Mesendoderm (in vitro differentiated cells): ENCODE results near the gene PPP2R3B.

Source experiments
- DNase-seq: peaks from one replicate; pipeline ENCODE4 v3.0.0; 2013
- H2AK5ac ChIP-seq: 2 replicates; pipeline ENCODE4 v1.6.1; 2013; ENCODE audit warnings: low read length, inconsistent platforms
- H2BK120ac ChIP-seq: 2 replicates; pipeline ENCODE4 v1.6.1; 2013; ENCODE audit warnings: low read depth, mild to moderate bottlenecking, low read length, moderate library complexity, mixed read lengths
- H2BK15ac ChIP-seq: replicated peaks from 2 replicates; pipeline ENCODE4 v1.6.1; 2013; ENCODE audit warnings: low read depth, mild to moderate bottlenecking, moderate library complexity
- H2BK5ac ChIP-seq: 2 replicates; pipeline ENCODE4 v1.6.1; 2013; ENCODE audit warnings: low read length, inconsistent platforms
- H3K18ac ChIP-seq: 2 replicates; pipeline ENCODE4 v1.6.1; 2013; ENCODE audit warnings: mild to moderate bottlenecking, low read length, mixed read lengths
- H3K23ac ChIP-seq: one replicate; pipeline ENCODE4 v1.6.1; 2013; ENCODE audit warnings: low read length
- H3K27ac ChIP-seq: 2 replicates; pipeline ENCODE4 v1.5.1; 2013; ENCODE audit warnings: low read depth, mild to moderate bottlenecking, inconsistent platforms, low read length, moderate library complexity
- H3K27me3 ChIP-seq: 2 replicates; pipeline ENCODE4 v1.6.1; 2013; ENCODE audit warnings: low read length, control low read depth, mild to moderate bottlenecking, inconsistent platforms; ENCODE audit not compliant: insufficient read depth, poor library complexity
- H3K36me3 ChIP-seq: 2 replicates; pipeline ENCODE4 v1.6.1; 2013; ENCODE audit warnings: low read length, inconsistent platforms; ENCODE audit not compliant: control insufficient read depth, insufficient read depth
- H3K4ac ChIP-seq: one replicate; pipeline ENCODE4 v1.6.1; 2013; ENCODE audit warnings: low read depth, mild to moderate bottlenecking, low read length, moderate library complexity
- H3K4me1 ChIP-seq: 2 replicates; pipeline ENCODE4 v1.6.1; 2013; ENCODE audit warnings: low read depth, low read length, inconsistent platforms; ENCODE audit not compliant: control insufficient read depth
- H3K4me2 ChIP-seq: 2 replicates; pipeline ENCODE4 v1.6.1; 2013; ENCODE audit warnings: low read length
- H3K4me3 ChIP-seq: 2 replicates; pipeline ENCODE4 v1.5.1; 2013; ENCODE audit warnings: mild to moderate bottlenecking, low read length
- H3K56ac ChIP-seq: one replicate; pipeline ENCODE4 v1.6.1; 2013; ENCODE audit warnings: low read length
- H3K79me1 ChIP-seq: 2 replicates; pipeline ENCODE4 v1.6.1; 2013; ENCODE audit warnings: low read length, inconsistent platforms
- H3K79me2 ChIP-seq: 2 replicates; pipeline ENCODE4 v1.6.1; 2013; ENCODE audit warnings: mild to moderate bottlenecking, low read length; ENCODE audit not compliant: control insufficient read depth, insufficient read depth
- H3K9ac ChIP-seq: 2 replicates; pipeline ENCODE4 v1.6.1; 2013; ENCODE audit warnings: low read length, inconsistent platforms
- H4K5ac ChIP-seq: one replicate; pipeline ENCODE4 v1.6.1; 2013; ENCODE audit warnings: low read length
- H4K8ac ChIP-seq: one replicate; pipeline ENCODE4 v1.6.1; 2013; ENCODE audit warnings: low read depth, mild to moderate bottlenecking, control low read depth, low read length, moderate library complexity
- WGBS: extraction: QIAGEN DNeasy Blood & Tissue Kit; methylation state at CpG from one replicate; pipeline ENCODE4 v1.1.7; 2013; ENCODE audit warnings: low lambda C conversion rate, missing lambda C conversion rate; ENCODE audit not compliant: insufficient coverage; ENCODE audit errors: extremely low coverage; 5-methylcytosine and 5-hydroxymethylcytosine counted together

PPP2R3B gene

DNA sequence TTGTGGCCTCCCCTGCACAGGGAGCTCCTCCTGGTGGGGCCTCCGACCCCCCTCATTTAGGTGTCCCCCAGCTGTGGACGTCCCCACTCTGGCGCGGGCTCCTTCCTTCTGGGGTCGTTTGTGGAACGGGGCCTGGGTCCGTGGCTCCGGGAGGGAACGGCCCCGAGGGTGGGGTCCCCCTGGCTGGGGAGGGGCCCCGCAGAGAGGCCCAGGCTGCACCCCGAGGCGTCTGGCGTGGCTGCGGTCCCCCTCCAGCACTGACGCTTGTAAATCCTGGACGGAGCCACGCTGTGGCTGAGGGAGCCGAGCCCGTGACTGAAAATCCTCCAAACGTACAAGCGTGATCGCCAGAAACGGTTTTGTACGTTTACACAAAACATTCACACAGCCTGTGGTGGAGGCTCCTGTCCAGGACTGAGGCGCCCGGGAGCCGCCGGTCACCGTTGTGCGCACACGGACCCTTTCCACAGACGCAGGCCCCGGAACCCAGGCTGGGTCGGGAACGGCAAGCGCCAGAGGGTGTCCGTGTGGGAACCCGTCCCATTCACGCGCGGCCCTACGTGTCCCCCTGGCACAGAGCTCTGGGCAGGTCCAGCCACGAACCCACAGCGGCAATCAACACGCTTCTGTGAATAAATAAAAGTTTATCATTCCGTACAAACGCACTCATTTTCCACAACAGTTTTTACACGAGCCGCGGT, 52.9 kb downstream of the PPP2R3B start:
- no peaks in the 10 kb centered on the region for H3K79me1 ChIP-seq
- no peak for DNase-seq

DNA sequence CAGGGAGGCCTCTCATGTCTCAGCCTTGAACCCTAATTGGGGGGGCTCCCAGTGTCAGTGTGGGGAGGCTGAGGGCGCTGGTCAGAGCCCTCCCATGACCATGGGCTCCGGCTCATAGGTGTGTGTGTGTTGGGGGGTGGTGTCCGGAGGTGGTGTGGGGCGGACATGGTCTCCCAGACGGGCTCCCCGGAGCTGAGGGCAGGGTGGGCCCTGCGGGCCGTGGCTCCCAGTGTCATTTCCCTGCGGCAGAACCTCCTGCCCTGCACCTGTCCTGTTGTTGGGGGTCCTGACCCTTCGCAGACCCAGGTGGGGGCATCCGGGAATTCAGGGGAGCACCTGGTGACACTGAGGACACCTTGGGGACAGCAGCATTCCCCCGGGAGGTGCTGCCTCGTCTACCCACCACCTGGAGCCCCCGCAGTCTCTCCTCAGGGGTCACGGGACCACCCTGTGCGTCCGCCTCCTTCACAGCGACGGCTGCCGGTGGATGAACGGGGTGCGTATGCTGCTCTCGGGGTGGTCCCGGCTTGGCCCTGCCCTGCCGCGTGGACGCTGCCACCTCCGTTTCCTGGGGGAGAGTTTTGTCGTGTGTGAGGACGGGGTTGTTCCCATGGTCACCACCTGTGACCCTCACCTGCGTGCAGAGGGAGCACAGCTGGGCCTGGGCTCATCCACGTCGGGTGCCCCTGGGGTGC, 53.6 kb downstream of the PPP2R3B start:
- WGBS: no CpG with 5 or more reads among the region's 33 CpGs
- no peak overlapping the region for H2BK15ac ChIP-seq
- no peak overlapping the region for H2AK5ac ChIP-seq
- DNase-seq: no peak
- no peaks in the 10 kb centered on the region for H3K79me1 ChIP-seq
- H3K9ac ChIP-seq: no peak overlapping the region
- no peak overlapping the region for H2BK5ac ChIP-seq
- H3K79me2 ChIP-seq: no peaks in the 10 kb centered on the region
- no peak overlapping the region for H3K23ac ChIP-seq
- no peak overlapping the region for H3K56ac ChIP-seq
- H3K4me2 ChIP-seq: no peak overlapping the region
- no peaks in the 10 kb centered on the region for H3K27me3 ChIP-seq
- no peaks in the 10 kb centered on the region for H3K4me1 ChIP-seq
- H4K5ac ChIP-seq: no peak overlapping the region
- no peak overlapping the region for H3K27ac ChIP-seq
- H3K36me3 ChIP-seq: peaks cover 1% of the 10 kb centered on the region
- no peak overlapping the region for H3K18ac ChIP-seq
- H3K4ac ChIP-seq: no peak overlapping the region
- H2BK120ac ChIP-seq: no peak overlapping the region
- no peak overlapping the region for H3K4me3 ChIP-seq
- H4K8ac ChIP-seq: no peak overlapping the region

More for the DNA sequence above, 52.9 kb downstream of the PPP2R3B start:
- Histone ChIP-seq H4K8ac (no peak overlapping the region), H3K4ac (no peak overlapping the region), H3K79me2 (no peaks in the 10 kb centered on the region), H4K5ac (no peak overlapping the region), H3K4me1 (no peaks in the 10 kb centered on the region), H3K4me3 (no peak overlapping the region), H3K9ac (no peak overlapping the region), H3K27ac (no peak overlapping the region), H3K36me3 (peaks cover 1% of the 10 kb centered on the region), H3K56ac (no peak overlapping the region), H2BK15ac (no peak overlapping the region), H3K23ac (no peak overlapping the region), H3K18ac (no peak overlapping the region), H3K4me2 (no peak overlapping the region), H3K27me3 (no peaks in the 10 kb centered on the region), H2AK5ac (no peak overlapping the region), H2BK5ac (no peak overlapping the region), H2BK120ac (no peak overlapping the region)
- no CpG with 5 or more reads among the region's 51 CpGs for WGBS

DNA sequence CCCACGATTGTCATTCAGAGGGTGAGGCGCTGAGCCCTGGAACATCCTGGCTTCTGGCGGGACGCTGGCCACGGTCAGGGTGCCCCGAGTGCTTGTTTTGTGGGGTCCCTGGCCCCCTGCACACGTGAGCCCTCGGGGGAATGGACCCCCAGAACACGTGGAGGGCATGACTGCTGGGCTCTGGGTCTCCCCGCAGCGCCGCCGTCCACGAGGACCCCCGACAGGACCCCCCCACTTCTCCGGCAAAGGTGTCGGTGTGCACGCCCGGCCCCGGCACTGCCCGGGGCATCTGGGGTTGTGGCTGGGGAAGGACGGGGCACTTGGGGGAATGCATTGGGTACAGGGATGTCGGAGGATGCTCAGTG, 54.2 kb downstream of the PPP2R3B start:
- Histone ChIP-seq H3K79me1 (no peaks in the 10 kb centered on the region), H3K9ac (no peak overlapping the region), H2BK5ac (no peak overlapping the region), H3K23ac (no peak overlapping the region), H2BK120ac (no peak overlapping the region), H2BK15ac (no peak overlapping the region), H3K27ac (no peak overlapping the region), H4K5ac (no peak overlapping the region), H3K56ac (no peak overlapping the region), H3K4me1 (no peaks in the 10 kb centered on the region), H3K79me2 (no peaks in the 10 kb centered on the region), H3K36me3 (peaks cover 1% of the 10 kb centered on the region), H4K8ac (no peak overlapping the region), H3K27me3 (no peaks in the 10 kb centered on the region), H3K18ac (no peak overlapping the region), H3K4ac (no peak overlapping the region), H3K4me3 (no peak overlapping the region), H2AK5ac (no peak overlapping the region), H3K4me2 (no peak overlapping the region)
- DNase-seq: no peak
- WGBS: no CpG with 5 or more reads among the region's 23 CpGs

DNA sequence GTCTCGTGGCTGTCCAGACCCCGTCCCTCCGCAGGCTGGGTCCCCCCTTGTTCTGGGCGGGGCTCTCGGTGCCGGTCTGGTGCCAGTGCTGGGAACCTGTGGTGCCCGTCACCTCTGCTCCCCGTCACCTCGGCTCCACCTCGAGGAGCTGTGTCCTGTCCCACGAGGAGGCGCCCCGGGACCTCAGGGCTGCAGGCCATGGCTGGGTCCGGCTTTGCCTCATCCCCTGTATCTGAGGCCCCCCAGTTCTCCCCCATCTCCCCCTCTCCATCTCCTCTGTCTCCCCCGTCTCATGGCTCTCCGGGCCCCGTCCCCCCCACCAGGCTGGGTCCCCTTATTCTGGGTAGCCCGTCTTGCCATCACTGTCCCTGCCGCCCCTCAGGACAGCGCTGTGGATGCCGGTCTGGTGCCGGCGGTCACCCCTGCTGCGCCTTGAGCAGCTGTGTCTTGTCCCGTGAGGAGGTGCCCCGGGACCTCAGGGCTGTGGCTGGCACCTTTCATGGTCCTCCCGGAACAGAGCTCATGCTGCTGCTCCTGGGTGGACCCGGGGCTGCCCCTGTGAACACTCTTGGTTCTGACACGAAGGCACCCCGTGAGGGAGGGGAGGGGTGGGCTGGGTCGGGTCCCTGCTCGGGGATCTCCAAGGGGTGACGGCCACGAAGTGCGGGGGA, 54.7 kb downstream of the PPP2R3B start:
- no peak overlapping the region for H3K4ac ChIP-seq
- H4K8ac ChIP-seq: no peak overlapping the region
- no peaks in the 10 kb centered on the region for H3K27me3 ChIP-seq
- peak overlapping the region; percentile 70 for H3K56ac ChIP-seq
- H3K23ac ChIP-seq: no peak overlapping the region
- no CpG with 5 or more reads among the region's 35 CpGs for WGBS
- H3K4me1 ChIP-seq: no peaks in the 10 kb centered on the region
- H3K9ac ChIP-seq: peak overlapping the region; percentile 48
- peaks cover 1% of the 10 kb centered on the region for H3K36me3 ChIP-seq
- H3K79me1 ChIP-seq: no peaks in the 10 kb centered on the region
- H2BK5ac ChIP-seq: no peak overlapping the region
- no peak overlapping the region for H2BK15ac ChIP-seq
- no peak overlapping the region for H3K4me2 ChIP-seq
- no peak overlapping the region for H2BK120ac ChIP-seq
- no peak overlapping the region for H3K4me3 ChIP-seq
- no peak for DNase-seq
- no peak overlapping the region for H3K27ac ChIP-seq
- H4K5ac ChIP-seq: no peak overlapping the region
- no peak overlapping the region for H2AK5ac ChIP-seq
- H3K18ac ChIP-seq: no peak overlapping the region
- no peaks in the 10 kb centered on the region for H3K79me2 ChIP-seq

- Histone ChIP-seq H4K8ac (no peak overlapping the region), H2AK5ac (no peak overlapping the region), H3K4me2 (peak overlapping the region; percentile 20), H2BK120ac (no peak overlapping the region), H3K4me1 (no peaks in the 10 kb centered on the region), H3K9ac (peak overlapping the region; percentile 48), H3K79me2 (no peaks in the 10 kb centered on the region), H3K4me3 (no peak overlapping the region), H3K56ac (peak overlapping the region; percentile 70), H3K4ac (no peak overlapping the region), H2BK5ac (no peak overlapping the region), H3K79me1 (no peaks in the 10 kb centered on the region), H4K5ac (no peak overlapping the region), H3K23ac (no peak overlapping the region), H3K27me3 (no peaks in the 10 kb centered on the region), H3K27ac (no peak overlapping the region), H2BK15ac (no peak overlapping the region), H3K36me3 (peaks cover 1% of the 10 kb centered on the region), H3K18ac (no peak overlapping the region)
- no peak for DNase-seq
- no CpG with 5 or more reads among the region's 51 CpGs for WGBS
Measured at GRCh38 chrX:331151-331824, 55.4 kb downstream of the PPP2R3B start.
